ENCODE measurements around the gene LRRC30. TPM values are rescaled to one million over a fixed set of nuclear protein-coding genes. Genes with fewer than 3 reads are reported as not detected.
A peak's percentile ranks its signal among the peaks of the same experiment; 100 is the strongest.

LRRC30 gene
- total RNA-seq, 2 experiments from 2014 or later = not detected

DNA sequence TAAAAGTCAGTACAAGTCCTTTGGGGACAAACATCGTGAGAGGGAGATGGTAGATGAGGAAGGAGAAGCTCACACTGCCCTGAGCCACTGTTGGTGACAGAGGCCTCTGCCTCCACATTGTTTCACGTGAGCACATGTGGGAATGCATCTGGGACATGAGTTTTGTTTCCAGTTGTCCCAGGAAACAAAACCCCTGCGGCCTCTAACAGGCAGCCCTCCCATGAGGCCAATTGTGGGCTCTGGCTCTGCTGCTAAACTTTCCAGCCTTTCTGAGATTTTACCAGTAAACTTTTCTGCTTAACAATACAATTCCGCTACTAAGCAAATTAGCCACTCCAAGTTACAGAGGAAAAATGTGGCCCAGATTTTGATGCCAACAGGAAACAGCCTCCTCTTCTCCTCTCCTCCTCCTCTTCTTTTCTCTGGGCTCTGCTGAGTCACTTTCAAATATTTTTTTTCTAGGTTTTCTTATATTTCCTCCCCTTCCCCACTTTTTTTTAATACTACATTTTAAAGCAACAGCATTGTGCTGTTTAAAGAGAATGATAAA is 23.4 kb upstream of the LRRC30 start:
- Mint-ChIP-seq H3K36me3 (ENCODE audit: low read depth) (no peaks in the 10 kb centered on the region), H3K27me3 (ENCODE audit: low read depth) (no peaks in the 10 kb centered on the region), H3K4me1 (ENCODE audit: low read depth) (no peaks in the 10 kb centered on the region), H3K27ac (no peak overlapping the region), H3K9me3 (ENCODE audit: insufficient read depth) (no peaks in the 10 kb centered on the region), H3K4me3 (no peak overlapping the region)
- ATAC-seq (no peak), DNase-seq (no peak)
- ChIA-PET POLR2A (no interaction called here), CTCF (no interaction called here)

DNA sequence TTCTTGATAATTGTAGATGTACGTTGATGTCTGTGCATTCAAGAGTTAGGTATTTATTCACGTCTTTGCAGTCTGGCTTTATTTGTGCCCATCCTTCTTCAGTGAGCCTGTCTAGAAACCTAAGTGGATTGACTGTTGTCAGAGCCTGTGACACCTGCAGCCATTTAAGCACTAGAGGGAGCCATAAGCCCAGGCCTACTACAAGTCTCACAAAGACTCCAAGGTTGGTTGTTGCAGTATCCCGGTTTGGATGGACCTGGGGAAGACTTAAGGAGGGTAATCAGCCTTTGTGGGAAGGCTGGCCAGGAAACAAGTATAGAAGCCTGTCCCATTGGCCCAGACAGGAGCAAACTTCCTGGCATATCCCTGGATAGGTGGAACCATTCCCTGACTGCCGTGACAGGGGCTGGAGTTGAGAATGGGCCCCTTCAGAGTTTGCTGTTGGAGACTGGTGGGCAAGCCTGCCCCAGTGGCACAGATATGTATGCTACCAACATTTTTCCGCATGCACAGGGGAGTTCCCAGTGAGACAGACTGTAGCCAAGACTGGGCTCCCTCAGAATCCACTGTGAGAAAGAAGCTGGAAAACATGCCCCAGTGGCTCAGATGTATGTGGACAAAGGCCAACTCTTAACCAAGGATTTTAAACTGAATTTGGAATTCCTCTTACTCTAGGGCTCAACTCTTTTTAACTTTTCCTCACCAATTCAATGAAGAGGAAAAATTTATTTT is 9.3 kb upstream of the LRRC30 start:
- H3K9me3 Mint-ChIP-seq (ENCODE audit: insufficient read depth) = no peaks in the 10 kb centered on the region
- H3K36me3 Mint-ChIP-seq (ENCODE audit: low read depth) = no peaks in the 10 kb centered on the region
- H3K27ac Mint-ChIP-seq = no peak overlapping the region
- DNase-seq (peak; percentile 22), ATAC-seq (no peak)
- CTCF ChIA-PET = interaction anchor here (1.1 kb wide), 1 partner anchor 12 kb away, joined by 4 read pairs; no protein-coding TSS in a partner anchor
- H3K27me3 Mint-ChIP-seq (ENCODE audit: low read depth) = no peaks in the 10 kb centered on the region
- no peaks in the 10 kb centered on the region for H3K4me1 Mint-ChIP-seq (ENCODE audit: low read depth)
- POLR2A ChIA-PET = no interaction called here
- no peak overlapping the region for H3K4me3 Mint-ChIP-seq

- ATAC-seq (no peak), DNase-seq (no peak)
- Mint-ChIP-seq H3K27me3 (ENCODE audit: low read depth) (no peaks in the 10 kb centered on the region), H3K36me3 (ENCODE audit: low read depth) (no peaks in the 10 kb centered on the region), H3K4me3 (no peak overlapping the region), H3K4me1 (ENCODE audit: low read depth) (no peaks in the 10 kb centered on the region), H3K9me3 (ENCODE audit: insufficient read depth) (no peaks in the 10 kb centered on the region), H3K27ac (no peak overlapping the region)
- CTCF ChIA-PET = no interaction called here
- POLR2A ChIA-PET = no interaction called here
Measured at GRCh38 chr18:7224198-7224597, 6.7 kb upstream of the LRRC30 start.

DNA sequence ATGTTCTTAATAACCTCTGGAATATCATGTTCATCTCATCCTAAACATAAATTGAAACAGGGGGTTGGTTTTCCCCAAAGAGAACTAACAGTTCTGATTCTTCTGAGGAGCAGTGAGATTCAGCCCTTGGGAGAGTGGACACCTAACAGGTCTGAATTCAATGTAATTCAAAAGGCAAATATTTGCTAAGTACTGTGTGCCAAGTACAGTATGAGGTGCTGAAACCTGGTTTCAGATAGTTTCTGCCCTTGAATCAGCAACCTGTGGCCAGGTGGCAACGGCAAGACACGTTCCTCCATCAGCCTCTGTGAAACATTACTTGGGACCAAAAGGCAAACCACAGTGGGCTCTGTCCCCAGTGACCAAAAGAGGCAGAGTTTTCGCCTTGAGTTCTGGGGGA is 1.3 kb downstream of the LRRC30 start:
- ChIA-PET CTCF (no interaction called here), POLR2A (no interaction called here)
- no peaks in the 10 kb centered on the region for H3K9me3 Mint-ChIP-seq (ENCODE audit: insufficient read depth)
- H3K27me3 Mint-ChIP-seq (ENCODE audit: low read depth) = no peaks in the 10 kb centered on the region
- ATAC-seq = no peak
- H3K36me3 Mint-ChIP-seq (ENCODE audit: low read depth) = no peaks in the 10 kb centered on the region
- no peak for DNase-seq
- no peaks in the 10 kb centered on the region for H3K4me1 Mint-ChIP-seq (ENCODE audit: low read depth)
- no peak overlapping the region for H3K27ac Mint-ChIP-seq
- no peak overlapping the region for H3K4me3 Mint-ChIP-seq

- Mint-ChIP-seq H3K36me3 (ENCODE audit: low read depth) (no peaks in the 10 kb centered on the region), H3K4me3 (no peak overlapping the region), H3K9me3 (ENCODE audit: insufficient read depth) (no peaks in the 10 kb centered on the region), H3K27ac (no peak overlapping the region), H3K27me3 (ENCODE audit: low read depth) (no peaks in the 10 kb centered on the region), H3K4me1 (ENCODE audit: low read depth) (no peaks in the 10 kb centered on the region)
- POLR2A ChIA-PET = interaction anchor here (0.6 kb wide), 1 partner anchor 60 kb away, joined by 3 read pairs; no protein-coding TSS in a partner anchor
- no peak for ATAC-seq
- DNase-seq = no peak
- CTCF ChIA-PET = interaction anchor here (1.6 kb wide), 1 partner anchor 11 kb away, joined by 4 read pairs; no protein-coding TSS in a partner anchor
Measured at GRCh38 chr18:7233134-7233810, 2.4 kb downstream of the LRRC30 start.

DNA sequence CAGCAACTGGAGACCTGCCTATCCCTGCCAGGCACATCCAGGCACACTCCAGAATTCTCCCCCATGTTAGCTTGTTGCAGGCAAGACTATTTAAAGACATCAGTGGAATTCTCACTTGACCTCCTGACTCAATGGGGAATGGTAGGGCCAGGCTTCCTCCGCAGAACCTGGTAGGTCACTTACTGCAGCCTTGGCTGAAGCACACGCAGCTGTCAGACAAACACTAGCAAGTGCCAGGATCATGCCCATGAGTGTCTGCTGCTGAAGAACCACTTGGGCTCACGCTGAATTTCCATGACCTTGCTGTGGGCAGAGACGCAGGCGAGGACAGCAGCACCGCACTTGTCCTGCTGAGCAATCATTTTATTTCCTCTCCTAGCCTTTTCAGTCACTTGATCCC is 3.2 kb downstream of the LRRC30 start:
- ChIA-PET CTCF (interaction anchor here (1.6 kb wide), 1 partner anchor 12 kb away, joined by 4 read pairs; no protein-coding TSS in a partner anchor), POLR2A (no interaction called here)
- no peaks in the 10 kb centered on the region for H3K36me3 Mint-ChIP-seq (ENCODE audit: low read depth)
- no peak for DNase-seq
- no peak overlapping the region for H3K27ac Mint-ChIP-seq
- no peak overlapping the region for H3K4me3 Mint-ChIP-seq
- H3K9me3 Mint-ChIP-seq (ENCODE audit: insufficient read depth) = no peaks in the 10 kb centered on the region
- ATAC-seq = no peak
- no peaks in the 10 kb centered on the region for H3K27me3 Mint-ChIP-seq (ENCODE audit: low read depth)
- no peaks in the 10 kb centered on the region for H3K4me1 Mint-ChIP-seq (ENCODE audit: low read depth)

DNA sequence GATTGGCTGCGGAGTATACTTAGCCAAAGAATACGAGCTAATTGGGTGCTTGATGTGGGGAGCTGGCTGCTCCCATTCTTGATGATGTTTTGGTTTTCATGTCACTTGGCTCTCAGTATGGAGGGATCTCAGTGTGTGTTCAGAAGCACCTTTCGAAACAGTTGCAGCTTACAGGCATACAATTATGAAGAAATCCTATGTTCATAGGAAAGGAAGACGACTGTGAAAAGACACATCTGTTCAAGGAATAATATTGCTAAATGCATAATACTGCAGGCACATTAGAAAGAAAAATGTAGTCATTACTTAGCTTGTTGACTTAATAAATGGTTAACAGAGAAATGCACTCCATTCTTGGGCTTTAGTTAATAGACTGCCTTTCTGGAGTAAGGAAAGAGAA is 4.1 kb downstream of the LRRC30 start:
- no peaks in the 10 kb centered on the region for H3K27me3 Mint-ChIP-seq (ENCODE audit: low read depth)
- POLR2A ChIA-PET = no interaction called here
- DNase-seq (no peak), ATAC-seq (no peak)
- no peak overlapping the region for H3K4me3 Mint-ChIP-seq
- H3K36me3 Mint-ChIP-seq (ENCODE audit: low read depth) = no peaks in the 10 kb centered on the region
- H3K9me3 Mint-ChIP-seq (ENCODE audit: insufficient read depth) = no peaks in the 10 kb centered on the region
- no peaks in the 10 kb centered on the region for H3K4me1 Mint-ChIP-seq (ENCODE audit: low read depth)
- CTCF ChIA-PET = no interaction called here
- no peak overlapping the region for H3K27ac Mint-ChIP-seq

GRCh38 chr18:7236072-7236471 is 5.2 kb downstream of the LRRC30 start:
- H3K4me1 Mint-ChIP-seq (ENCODE audit: low read depth) = no peaks in the 10 kb centered on the region
- POLR2A ChIA-PET = no interaction called here
- H3K9me3 Mint-ChIP-seq (ENCODE audit: insufficient read depth) = peaks cover 4% of the 10 kb centered on the region
- no peak overlapping the region for H3K27ac Mint-ChIP-seq
- CTCF ChIA-PET = no interaction called here
- no peak overlapping the region for H3K4me3 Mint-ChIP-seq
- ATAC-seq (no peak), DNase-seq (no peak)
- no peaks in the 10 kb centered on the region for H3K36me3 Mint-ChIP-seq (ENCODE audit: low read depth)
- H3K27me3 Mint-ChIP-seq (ENCODE audit: low read depth) = no peaks in the 10 kb centered on the region

DNA sequence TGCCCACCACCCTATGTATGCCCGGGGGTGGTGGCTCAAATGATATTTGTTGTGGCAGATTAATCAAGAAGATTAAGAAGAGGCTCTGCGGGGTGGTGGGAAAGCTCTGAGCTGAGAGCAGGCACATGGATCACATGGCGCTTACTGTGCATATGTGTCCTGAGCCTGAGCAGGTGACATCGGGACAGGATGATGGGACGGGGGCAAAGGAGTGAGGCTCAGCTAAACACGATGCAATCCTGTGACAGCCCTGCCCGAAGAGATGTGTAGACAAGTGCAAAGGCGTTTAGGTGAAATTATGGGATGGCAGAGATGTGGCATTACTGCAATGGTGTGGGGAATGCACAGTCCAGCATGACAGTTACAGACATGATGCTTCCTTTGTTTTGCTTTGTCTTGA is 6.0 kb downstream of the LRRC30 start:
- Mint-ChIP-seq H3K9me3 (ENCODE audit: insufficient read depth) (peaks cover 4% of the 10 kb centered on the region), H3K36me3 (ENCODE audit: low read depth) (no peaks in the 10 kb centered on the region), H3K4me1 (ENCODE audit: low read depth) (no peaks in the 10 kb centered on the region), H3K27ac (no peak overlapping the region), H3K27me3 (ENCODE audit: low read depth) (no peaks in the 10 kb centered on the region), H3K4me3 (no peak overlapping the region)
- DNase-seq = no peak
- CTCF ChIA-PET = no interaction called here
- ATAC-seq = no peak
- POLR2A ChIA-PET = no interaction called here

DNA sequence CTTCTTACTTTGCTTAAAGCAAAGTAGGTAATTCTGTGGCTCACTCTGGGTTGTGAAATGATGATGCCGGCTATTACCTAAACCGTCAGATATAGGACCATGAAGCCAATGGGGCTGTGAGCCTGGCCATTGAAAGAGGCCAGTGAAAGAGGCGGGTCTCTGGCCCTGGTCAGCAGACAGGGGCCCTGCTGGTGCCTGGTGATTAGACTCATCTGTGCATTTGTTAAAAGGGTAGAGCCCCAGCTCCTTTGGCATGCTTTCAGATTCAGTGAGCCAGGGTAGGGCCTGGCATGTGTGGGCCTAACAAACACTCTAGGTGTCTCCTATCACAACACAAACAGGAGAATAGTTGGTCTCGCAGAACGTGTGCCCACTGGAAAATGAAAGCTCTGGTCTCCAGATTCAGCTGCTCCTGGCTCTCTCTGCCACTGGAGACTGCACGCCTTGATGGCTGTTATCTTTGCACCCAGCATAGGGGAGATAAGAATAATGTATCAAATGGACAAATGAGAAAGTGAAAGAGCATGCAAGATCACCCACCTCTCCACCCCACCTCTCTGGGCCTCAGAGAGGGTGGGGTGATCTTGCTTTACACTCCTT is 6.9 kb downstream of the LRRC30 start:
- POLR2A ChIA-PET = no interaction called here
- Mint-ChIP-seq H3K27ac (no peak overlapping the region), H3K9me3 (ENCODE audit: insufficient read depth) (peaks cover 4% of the 10 kb centered on the region), H3K27me3 (ENCODE audit: low read depth) (no peaks in the 10 kb centered on the region), H3K4me1 (ENCODE audit: low read depth) (no peaks in the 10 kb centered on the region), H3K36me3 (ENCODE audit: low read depth) (no peaks in the 10 kb centered on the region), H3K4me3 (no peak overlapping the region)
- no peak for ATAC-seq
- no peak for DNase-seq
- CTCF ChIA-PET = no interaction called here

DNA sequence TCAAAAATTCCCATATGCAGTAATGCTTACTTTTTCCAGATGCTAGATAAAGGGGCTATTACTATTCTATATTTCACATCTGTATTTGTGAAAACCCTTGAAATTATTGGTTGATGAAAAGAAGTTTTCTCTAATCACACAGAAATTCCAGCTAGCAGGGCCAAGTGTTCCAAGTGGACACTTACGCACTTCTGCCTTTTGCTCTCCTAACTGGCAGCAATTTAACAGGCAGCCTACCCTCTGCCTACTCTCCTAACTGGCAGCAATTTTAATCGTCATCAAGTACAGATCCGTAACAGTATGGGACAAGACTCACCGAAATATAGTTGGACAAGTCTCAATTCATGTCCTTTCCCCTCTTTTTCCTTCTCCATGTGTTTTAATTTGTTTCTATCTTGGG is 12.0 kb downstream of the LRRC30 start:
- no peak for DNase-seq
- Mint-ChIP-seq H3K9me3 (ENCODE audit: insufficient read depth) (peaks cover 4% of the 10 kb centered on the region), H3K36me3 (ENCODE audit: low read depth) (no peaks in the 10 kb centered on the region), H3K4me1 (ENCODE audit: low read depth) (no peaks in the 10 kb centered on the region), H3K4me3 (no peak overlapping the region), H3K27me3 (ENCODE audit: low read depth) (no peaks in the 10 kb centered on the region), H3K27ac (no peak overlapping the region)
- ChIA-PET POLR2A (no interaction called here), CTCF (no interaction called here)
- ATAC-seq = no peak

- peaks cover 3% of the 10 kb centered on the region for H3K9me3 Mint-ChIP-seq (ENCODE audit: insufficient read depth)
- H3K4me1 Mint-ChIP-seq (ENCODE audit: low read depth) = no peaks in the 10 kb centered on the region
- H3K27me3 Mint-ChIP-seq (ENCODE audit: low read depth) = no peaks in the 10 kb centered on the region
- H3K4me3 Mint-ChIP-seq = no peak overlapping the region
- ATAC-seq (no peak), DNase-seq (no peak)
- CTCF ChIA-PET = no interaction called here
- POLR2A ChIA-PET = no interaction called here
- no peaks in the 10 kb centered on the region for H3K36me3 Mint-ChIP-seq (ENCODE audit: low read depth)
- H3K27ac Mint-ChIP-seq = no peak overlapping the region
Measured at GRCh38 chr18:7248877-7249276, 18.0 kb downstream of the LRRC30 start.
